IMR-90 (cell line): ENCODE data around the gene RAVER1. TPM values are rescaled to one million over a fixed set of nuclear protein-coding genes. Genes with fewer than 3 reads are reported as not detected.

ENCODE experiments used
- ATAC-seq: fragments of 200-7000 bp; cut with Tn5 transposase; 2 replicates; pipeline ENCODE4 v1.9.1; 2020; ENCODE audit warnings: low read depth, mild to moderate bottlenecking, moderate library complexity
- BruUV-seq: library from RNA; stranded (reverse); fragments of 400-500 nt; replicated peaks from 2 replicates; lab custom pipeline; 2021; lab: Mats Ljungman, UMichigan
- CTCF ChIA-PET: fragments of 300-600 bp; formaldehyde crosslinking; extraction: SDS; loops from one replicate; lab custom pipeline; 2021; ENCODE audit warnings: antibody characterized with exemption; lab: Yijun Ruan, JAX
- POLR2A ChIA-PET: fragments of 300-600 bp; sonication (Branson Sonifier 250); formaldehyde crosslinking; loops from one replicate; lab custom pipeline; 2022; ENCODE audit warnings: antibody characterized with exemption; ENCODE audit not compliant: unreplicated experiment; lab: Charles Lee
- DNase-seq: peaks from one replicate; pipeline ENCODE4 v3.0.0; 2013
- H2AFZ ChIP-seq: replicated peaks from 2 replicates; pipeline ENCODE3; 2013; ENCODE audit warnings: low read length, mild to moderate bottlenecking; ENCODE audit not compliant: poor library complexity
- H2AK5ac ChIP-seq: 2 replicates; pipeline ENCODE4 v1.6.1; 2013; ENCODE audit warnings: low read depth, low read length, inconsistent platforms
- H2AK9ac ChIP-seq: replicated peaks from 2 replicates; pipeline ENCODE3; 2013; ENCODE audit warnings: mild to moderate bottlenecking, low read depth, low read length, moderate library complexity; ENCODE audit not compliant: poor library complexity
- H2BK120ac ChIP-seq: 2 replicates; pipeline ENCODE4 v1.6.1; 2013; ENCODE audit warnings: low read depth, low read length, inconsistent platforms
- H2BK15ac ChIP-seq: 3 replicates; pipeline ENCODE4 v1.6.1; 2013; ENCODE audit warnings: low read depth, low read length, inconsistent platforms
- H2BK20ac ChIP-seq: 2 replicates; pipeline ENCODE4 v1.6.1; 2013; ENCODE audit warnings: low read depth, mild to moderate bottlenecking, inconsistent platforms, low read length, moderate library complexity
- H2BK5ac ChIP-seq: 2 replicates; pipeline ENCODE4 v1.6.1; 2013; ENCODE audit warnings: mild to moderate bottlenecking, low read depth, low read length, inconsistent platforms; ENCODE audit not compliant: poor library complexity, severe bottlenecking
- H3K14ac ChIP-seq: replicated peaks from 2 replicates; pipeline ENCODE4 v1.6.1; 2013; ENCODE audit warnings: low read depth, low read length, inconsistent platforms
- H3K18ac ChIP-seq: 2 replicates; pipeline ENCODE4 v1.6.1; 2013; ENCODE audit warnings: low read depth, low read length, control low read depth
- H3K23ac ChIP-seq: 2 replicates; pipeline ENCODE4 v1.6.1; 2013; ENCODE audit warnings: low read depth, low read length, inconsistent platforms
- H3K27ac ChIP-seq: 2 replicates; pipeline ENCODE4 v1.5.1; 2013; ENCODE audit warnings: mild to moderate bottlenecking, control low read depth, low read length; ENCODE audit not compliant: insufficient read depth
- H3K27me3 ChIP-seq: 2 replicates; pipeline ENCODE4 v1.6.1; 2013; ENCODE audit warnings: low read length; ENCODE audit not compliant: control insufficient read depth, insufficient read depth
- H3K36me3 ChIP-seq: 2 replicates; pipeline ENCODE4 v1.6.1; 2013; ENCODE audit warnings: low read length, mixed read lengths; ENCODE audit not compliant: control insufficient read depth, insufficient read depth
- H3K4ac ChIP-seq: 2 replicates; pipeline ENCODE4 v1.6.1; 2013; ENCODE audit warnings: low read depth, low read length, inconsistent platforms
- H3K4me1 ChIP-seq: 2 replicates; pipeline ENCODE4 v1.6.1; 2013; ENCODE audit warnings: low read length, mixed read lengths; ENCODE audit not compliant: control insufficient read depth, insufficient read depth
- H3K4me2 ChIP-seq: 2 replicates; pipeline ENCODE4 v1.6.1; 2013; ENCODE audit warnings: low read depth, mild to moderate bottlenecking, control low read depth, low read length, moderate library complexity
- H3K4me3 ChIP-seq: 2 replicates; pipeline ENCODE4 v1.5.1; 2013; ENCODE audit warnings: low read depth, mild to moderate bottlenecking, control low read depth, low read length, moderate library complexity; ENCODE audit not compliant: insufficient read depth
- H3K56ac ChIP-seq: 2 replicates; pipeline ENCODE4 v1.6.1; 2013; ENCODE audit warnings: low read length, inconsistent platforms; ENCODE audit not compliant: insufficient read depth; ENCODE audit errors: extremely low read depth
- H3K79me1 ChIP-seq, 2 experiments: 2 replicates each; pipeline ENCODE4 v1.6.1; 2013; ENCODE audit warnings: low read length in 2 of 2, inconsistent platforms in 1 of 2, low read depth in 1 of 2
- H3K9ac ChIP-seq: 2 replicates; pipeline ENCODE4 v1.6.1; 2013; ENCODE audit warnings: low read depth, low read length, control low read depth
- H3K9me1 ChIP-seq: 2 replicates; pipeline ENCODE4 v1.6.1; 2013; ENCODE audit warnings: low read length, inconsistent platforms; ENCODE audit not compliant: insufficient read depth
- H3K9me3 ChIP-seq: 2 replicates; pipeline ENCODE4 v1.6.1; 2013; ENCODE audit warnings: low read length; ENCODE audit not compliant: control insufficient read depth, insufficient read depth
- H4K20me1 ChIP-seq: 2 replicates; pipeline ENCODE4 v1.6.1; 2013; ENCODE audit warnings: low read length, inconsistent platforms; ENCODE audit not compliant: insufficient read depth
- H4K5ac ChIP-seq: 2 replicates; pipeline ENCODE4 v1.6.1; 2013; ENCODE audit warnings: mild to moderate bottlenecking, low read depth, low read length, control low read depth
- H4K8ac ChIP-seq, 2 experiments: 2 replicates each; pipeline ENCODE4 v1.6.1; 2013; ENCODE audit warnings: low read depth in 2 of 2, low read length in 2 of 2, control low read depth in 1 of 2, inconsistent platforms in 1 of 2
- H4K91ac ChIP-seq: 2 replicates; pipeline ENCODE4 v1.6.1; 2013; ENCODE audit warnings: low read depth, low read length, inconsistent platforms; ENCODE audit not compliant: insufficient read depth
- BHLHE40 ChIP-seq: fragments of 150-350 bp; IDR thresholded peaks from 2 replicates; pipeline ENCODE4 v1.6.1; 2016; ENCODE audit warnings: mild to moderate bottlenecking, low read depth, low read length
- CEBPB ChIP-seq: IDR thresholded peaks from 2 replicates; pipeline ENCODE4 v1.6.1; 2012; ENCODE audit warnings: low read depth, low read length, improper control_type of control experiment
- CHD1 ChIP-seq: IDR thresholded peaks from 2 replicates; pipeline ENCODE4 v1.6.1; 2012; ENCODE audit warnings: low read depth, low read length, improper control_type of control experiment
- FOS ChIP-seq: fragments of 150-350 bp; IDR thresholded peaks from 2 replicates; pipeline ENCODE4 v1.6.1; 2016; ENCODE audit warnings: low read depth, low read length
- MAFK ChIP-seq: IDR thresholded peaks from 2 replicates; pipeline ENCODE4 v1.6.1; 2012; ENCODE audit warnings: low read depth, low read length, improper control_type of control experiment
- MAZ ChIP-seq: IDR thresholded peaks from 2 replicates; pipeline ENCODE4 v1.6.1; 2012; ENCODE audit warnings: low read depth, mild to moderate bottlenecking, low read length, improper control_type of control experiment, moderate library complexity, borderline replicate concordance
- MXI1 ChIP-seq: IDR thresholded peaks from 2 replicates; pipeline ENCODE4 v1.6.1; 2012; ENCODE audit warnings: low read depth, mild to moderate bottlenecking, low read length, moderate library complexity, borderline replicate concordance
- NFE2L2 ChIP-seq: fragments of 150-350 bp; IDR thresholded peaks from 2 replicates; pipeline ENCODE4 v1.6.1; 2016; ENCODE audit warnings: low read depth, mild to moderate bottlenecking, low read length
- POLR2A ChIP-seq: IDR thresholded peaks from 2 replicates; pipeline ENCODE4 v1.6.1; 2012; ENCODE audit warnings: mild to moderate bottlenecking, low read depth, low read length
- RAD21 ChIP-seq: IDR thresholded peaks from 2 replicates; pipeline ENCODE4 v1.6.1; 2012; ENCODE audit warnings: low read length, improper control_type of control experiment
- RCOR1 ChIP-seq: IDR thresholded peaks from 2 replicates; pipeline ENCODE4 v1.6.1; 2012; ENCODE audit warnings: mild to moderate bottlenecking, low read length, improper control_type of control experiment; ENCODE audit not compliant: insufficient replicate concordance
- RFX5 ChIP-seq: IDR thresholded peaks from 2 replicates; pipeline ENCODE4 v1.8.0; 2012; ENCODE audit warnings: low read depth, mild to moderate bottlenecking, low read length, moderate library complexity
- SMC3 ChIP-seq: fragments of 150-350 bp; IDR thresholded peaks from 2 replicates; pipeline ENCODE4 v1.6.1; 2016; ENCODE audit warnings: low read depth, mild to moderate bottlenecking, antibody characterized with exemption, low read length, moderate library complexity
- WGBS, 2 experiments: methylation state at CpG; one replicate each; pipeline versions ENCODE4 v1.1.5 to v1.1.7; 2013; ENCODE audit warnings: missing lambda C conversion rate in 2 of 2; ENCODE audit not compliant: insufficient read length in 1 of 2; ENCODE audit errors: extremely low coverage in 2 of 2; 5-methylcytosine and 5-hydroxymethylcytosine counted together
- dilution Hi-C: fragments of 300-500 bp; cut with HindIII; formaldehyde crosslinking; loops from one replicate; pipeline ENCODE4 v1.14.3; 2018; ENCODE audit warnings: low sequenced_read_pairs; ENCODE audit not compliant: unreplicated experiment
- in situ Hi-C: fragments of 300-500 bp; cut with MboI; formaldehyde crosslinking; loops from 3 replicates; pipeline ENCODE4 v1.14.3; 2019; ENCODE audit warnings: low sequenced_read_pairs, inconsistent platforms, mixed read lengths
- intact Hi-C: fragments of 100-400 bp; cut with micrococcal nuclease; formaldehyde crosslinking; loops from 2 replicates; pipeline ENCODE4 v1.10.0; 2022
- polyA plus RNA-seq, 3 experiments: library from polyadenylated mRNA; depleted of rRNA; stranded (reverse); fragments of >200 nt; gene quantifications; 2 replicates each; pipeline ENCODE4 v1.2.3, GENCODE V29; 2012; ENCODE audit warnings: low replicate concordance in 1 of 3
- total RNA-seq: library from RNA; depleted of rRNA; stranded (reverse); fragments of >200 nt; gene quantifications from 2 replicates; pipeline ENCODE4 v1.2.3, GENCODE V29; 2012
- TF ChIP-seq, protein P1 (sequence below): fragments of 150-350 bp; IDR thresholded peaks from 2 replicates; pipeline ENCODE4 v1.6.1; 2016; ENCODE audit warnings: low read depth, mild to moderate bottlenecking, low read length, moderate library complexity, borderline replicate concordance
- TF ChIP-seq, protein P2 (sequence below): fragments of 150-350 bp; IDR thresholded peaks from 2 replicates; pipeline ENCODE4 v1.6.1; 2017; ENCODE audit warnings: mild to moderate bottlenecking, antibody characterized with exemption, low read length, low read depth

The RAVER1 gene
- total and polyA plus RNA-seq, 2 of the 4 experiments (the other 2 are of a cell fraction), result 2.7 to 18.1 TPM

DNA sequence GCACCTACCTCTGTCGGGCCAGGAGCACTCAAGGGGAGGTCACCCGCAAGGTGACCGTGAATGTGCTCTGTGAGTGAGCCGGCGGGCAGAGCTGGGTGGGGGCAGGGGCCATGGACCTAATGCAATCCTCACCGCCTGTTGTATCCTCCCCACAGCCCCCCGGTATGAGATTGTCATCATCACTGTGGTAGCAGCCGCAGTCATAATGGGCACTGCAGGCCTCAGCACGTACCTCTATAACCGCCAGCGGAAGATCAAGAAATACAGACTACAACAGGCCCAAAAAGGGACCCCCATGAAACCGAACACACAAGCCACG, 48.4 kb downstream of the RAVER1 start:
- Histone ChIP-seq H3K36me3 (peaks cover 2% of the 10 kb centered on the region; the same call in 1 of the 2 replicates), H3K18ac (no peak overlapping the region), H3K9me1 (peaks cover 12% of the 10 kb centered on the region), H3K4me1 (peaks cover 14% of the 10 kb centered on the region), H3K14ac (no peak overlapping the region), H3K79me1 (no peaks in the 10 kb centered on the region), H3K4me2 (no peak overlapping the region), H3K27ac (no peak overlapping the region), H3K9ac (no peak overlapping the region), H3K4me3 (no peak overlapping the region), H3K9me3 (no peaks in the 10 kb centered on the region), H2AK5ac (no peak overlapping the region), H2BK15ac (no peak overlapping the region), H2AFZ (no peak overlapping the region), H3K56ac (no peak overlapping the region), H2BK120ac (no peak overlapping the region), H4K91ac (no peak overlapping the region), H3K4ac (no peak overlapping the region), H4K20me1 (no peaks in the 10 kb centered on the region), H3K23ac (no peak overlapping the region), H2BK20ac (no peak overlapping the region), H2BK5ac (no peak overlapping the region), H4K5ac (no peak overlapping the region), H4K8ac (no peak overlapping the region), H3K27me3 (no peaks in the 10 kb centered on the region; the same call in 1 of the 2 replicates), H2AK9ac (peak overlapping the region; percentile 71)
- ChIA-PET POLR2A (no interaction called here), CTCF (interaction anchor here (2.1 kb wide), 1 partner anchor 104 kb away, joined by 5 read pairs; no protein-coding TSS in a partner anchor)
- DNase-seq (no peak), ATAC-seq (no peak)
- dilution Hi-C loops (no loop called here), intact Hi-C loops (no loop called here), in situ Hi-C loops (no loop called here)
- BruUV-seq, result no TSS peak
- TF ChIP-seq, protein P1, sequence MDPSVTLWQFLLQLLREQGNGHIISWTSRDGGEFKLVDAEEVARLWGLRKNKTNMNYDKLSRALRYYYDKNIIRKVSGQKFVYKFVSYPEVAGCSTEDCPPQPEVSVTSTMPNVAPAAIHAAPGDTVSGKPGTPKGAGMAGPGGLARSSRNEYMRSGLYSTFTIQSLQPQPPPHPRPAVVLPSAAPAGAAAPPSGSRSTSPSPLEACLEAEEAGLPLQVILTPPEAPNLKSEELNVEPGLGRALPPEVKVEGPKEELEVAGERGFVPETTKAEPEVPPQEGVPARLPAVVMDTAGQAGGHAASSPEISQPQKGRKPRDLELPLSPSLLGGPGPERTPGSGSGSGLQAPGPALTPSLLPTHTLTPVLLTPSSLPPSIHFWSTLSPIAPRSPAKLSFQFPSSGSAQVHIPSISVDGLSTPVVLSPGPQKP, result no peak
- TF ChIP-seq CHD1 (no peak), RFX5 (no peak), BHLHE40 (no peak), RCOR1 (no peak), NFE2L2 (no peak), RAD21 (no peak), MAZ (no peak), MXI1 (no peak), CEBPB (no peak), MAFK (no peak), SMC3 (no peak), POLR2A (no peak), FOS (no peak)
- TF ChIP-seq, protein P2, sequence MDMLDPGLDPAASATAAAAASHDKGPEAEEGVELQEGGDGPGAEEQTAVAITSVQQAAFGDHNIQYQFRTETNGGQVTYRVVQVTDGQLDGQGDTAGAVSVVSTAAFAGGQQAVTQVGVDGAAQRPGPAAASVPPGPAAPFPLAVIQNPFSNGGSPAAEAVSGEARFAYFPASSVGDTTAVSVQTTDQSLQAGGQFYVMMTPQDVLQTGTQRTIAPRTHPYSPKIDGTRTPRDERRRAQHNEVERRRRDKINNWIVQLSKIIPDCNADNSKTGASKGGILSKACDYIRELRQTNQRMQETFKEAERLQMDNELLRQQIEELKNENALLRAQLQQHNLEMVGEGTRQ, result no peak
- WGBS, 2 experiments, result 100% methylated on average over 2 of the region's 13 CpGs; no CpG with 5 or more reads in 1 of the 2 experiments
